Kasumi-1 (cell line): ENCODE measurements around the gene RIMBP2.
"Not testable (repeated sequence)": the region's sequence is repeated elsewhere in the genome, so short reads cannot be mapped to it uniquely, and the experiment has no call there.

ENCODE experiments used
- DNase-seq, 2 experiments: peaks; one replicate each; lab custom pipeline; 2025; lab: John Stamatoyannopoulos, UW

Gene RIMBP2

GRCh38 chr12:130593056-130593455 lies 123.0 kb downstream of the RIMBP2 start:
- no peak for DNase-seq

GRCh38 chr12:130592641-130593040 lies 123.5 kb downstream of the RIMBP2 start:
- no peak for DNase-seq

GRCh38 chr12:130591736-130592135 lies 124.4 kb downstream of the RIMBP2 start:
- no peak for DNase-seq

GRCh38 chr12:130590685-130591084 lies 125.4 kb downstream of the RIMBP2 start:
- no peak for DNase-seq

- DNase-seq: no peak
Measured at GRCh38 chr12:130589540-130590317, 126.4 kb downstream of the RIMBP2 start.

GRCh38 chr12:130588696-130589539 lies 127.2 kb downstream of the RIMBP2 start:
- no peak for DNase-seq

GRCh38 chr12:130587966-130588365 lies 128.1 kb downstream of the RIMBP2 start:
- DNase-seq: no peak

GRCh38 chr12:130584475-130584874 lies 131.6 kb downstream of the RIMBP2 start:
- DNase-seq: not testable (repeated sequence)

GRCh38 chr12:130583800-130584199 lies 132.3 kb downstream of the RIMBP2 start:
- DNase-seq: no peak

GRCh38 chr12:130583317-130583716 lies 132.8 kb downstream of the RIMBP2 start:
- DNase-seq: no peak

- DNase-seq: no peak
Measured at GRCh38 chr12:130582286-130582685, 133.8 kb downstream of the RIMBP2 start.

GRCh38 chr12:130581782-130582181 lies 134.3 kb downstream of the RIMBP2 start:
- no peak for DNase-seq

- DNase-seq: no peak
Measured at GRCh38 chr12:130579231-130579630, 136.9 kb downstream of the RIMBP2 start.

GRCh38 chr12:130577351-130577750 lies 138.7 kb downstream of the RIMBP2 start:
- no peak for DNase-seq

- DNase-seq: no peak
Measured at GRCh38 chr12:130576371-130576816, 139.7 kb downstream of the RIMBP2 start.

- no peak for DNase-seq
Measured at GRCh38 chr12:130574402-130574801, 141.7 kb downstream of the RIMBP2 start.

GRCh38 chr12:130573766-130574165 lies 142.3 kb downstream of the RIMBP2 start:
- no peak for DNase-seq

GRCh38 chr12:130573235-130573634 lies 142.9 kb downstream of the RIMBP2 start:
- DNase-seq: no peak

GRCh38 chr12:130572553-130572952 lies 143.5 kb downstream of the RIMBP2 start:
- DNase-seq: no peak

GRCh38 chr12:130571734-130572133 lies 144.4 kb downstream of the RIMBP2 start:
- DNase-seq: no peak

- no peak for DNase-seq
Measured at GRCh38 chr12:130571089-130571488, 145.0 kb downstream of the RIMBP2 start.

GRCh38 chr12:130569521-130569920 lies 146.6 kb downstream of the RIMBP2 start:
- DNase-seq: no peak

- no peak for DNase-seq
Measured at GRCh38 chr12:130568501-130568900, 147.6 kb downstream of the RIMBP2 start.
